WTC11 (cell line): ENCODE results near the gene CKAP2L. TPM values are rescaled to one million over a fixed set of nuclear protein-coding genes. Genes with fewer than 3 reads are reported as not detected.

Experiments used
- ATAC-seq: fragments of 200-7000 bp; cut with Tn5 transposase; 2 replicates; pipeline ENCODE4 v1.10.0; 2021; ENCODE audit warnings: mild to moderate bottlenecking, moderate library complexity
- CTCF ChIA-PET: fragments of 300-600 bp; sonication (Branson Sonifier 250); formaldehyde crosslinking; loops from one replicate; lab custom pipeline; 2021; ENCODE audit warnings: antibody characterized with exemption; lab: Charles Lee
- POLR2A ChIA-PET: fragments of 350-600 bp; sonication (Branson Sonifier 250); formaldehyde crosslinking; loops from one replicate; lab custom pipeline; 2021; ENCODE audit warnings: antibody characterized with exemption; lab: Charles Lee
- DNase-seq: peaks from one replicate; pipeline ENCODE4 v3.0.0; 2021; ENCODE audit warnings: low spot score
- H3K27ac Mint-ChIP-seq: 2 replicates; pipeline ENCODE4 v1.8.0; 2021; ENCODE audit warnings: mixed read lengths
- H3K27me3 Mint-ChIP-seq: 2 replicates; pipeline ENCODE4 v1.8.0; 2021; ENCODE audit warnings: low read depth, mild to moderate bottlenecking, moderate library complexity, mixed read lengths
- H3K36me3 Mint-ChIP-seq: 2 replicates; pipeline ENCODE4 v1.8.0; 2021; ENCODE audit warnings: mixed read lengths
- H3K4me1 Mint-ChIP-seq: 2 replicates; pipeline ENCODE4 v1.8.0; 2022; ENCODE audit warnings: mixed read lengths
- H3K4me3 Mint-ChIP-seq: 2 replicates; pipeline ENCODE4 v1.8.0; 2021; ENCODE audit warnings: mild to moderate bottlenecking, moderate library complexity, mixed read lengths
- H3K9me3 Mint-ChIP-seq: 2 replicates; pipeline ENCODE4 v1.8.0; 2021; ENCODE audit warnings: mixed read lengths
- ETV6 ChIP-seq: sonication (generic); formaldehyde crosslinking; IDR thresholded peaks from 2 replicates; pipeline ENCODE4 v1.8.1; 2022; ENCODE audit warnings: mild to moderate bottlenecking, missing genetic modification reagents
- FOXP1 ChIP-seq: sonication (generic); formaldehyde crosslinking; IDR thresholded peaks from 2 replicates; pipeline ENCODE4 v1.8.0; 2022; ENCODE audit warnings: missing genetic modification reagents, mild to moderate bottlenecking, moderate library complexity, borderline replicate concordance
- GABPB1 ChIP-seq: sonication (generic); formaldehyde crosslinking; IDR thresholded peaks from 2 replicates; pipeline ENCODE4 v1.8.1; 2023; ENCODE audit warnings: mild to moderate bottlenecking, missing genetic modification reagents
- IRF2 ChIP-seq: sonication (generic); formaldehyde crosslinking; IDR thresholded peaks from 2 replicates; pipeline ENCODE4 v1.8.0; 2022; ENCODE audit warnings: low read depth, missing genetic modification reagents, borderline replicate concordance
- MYBL2 ChIP-seq: sonication (generic); formaldehyde crosslinking; IDR thresholded peaks from 2 replicates; pipeline ENCODE4 v1.8.1; 2023; ENCODE audit warnings: mild to moderate bottlenecking, moderate library complexity, missing genetic modification reagents
- RELA ChIP-seq: sonication (generic); formaldehyde crosslinking; IDR thresholded peaks from 2 replicates; pipeline ENCODE4 v1.8.1; 2022; ENCODE audit warnings: missing genetic modification reagents, mild to moderate bottlenecking, borderline replicate concordance
- SP1 ChIP-seq: sonication (generic); formaldehyde crosslinking; conservative IDR thresholded peaks from 2 replicates; pipeline ENCODE4 v1.8.1; 2022; ENCODE audit warnings: missing genetic modification reagents
- TEAD1 ChIP-seq: sonication (generic); formaldehyde crosslinking; IDR thresholded peaks from 2 replicates; pipeline ENCODE4 v1.8.0; 2022; ENCODE audit warnings: mild to moderate bottlenecking, missing genetic modification reagents
- ZNF396 ChIP-seq: fragments of 250-450 bp; sonication (Bioruptor Pico); IDR thresholded peaks from 2 replicates; pipeline ENCODE4 v1.8.0; 2021; ENCODE audit warnings: mild to moderate bottlenecking, moderate library complexity, borderline replicate concordance
- total RNA-seq: library from RNA; stranded (reverse); gene quantifications from 3 replicates; pipeline ENCODE4 v1.2.3, GENCODE V29; 2021
- TF ChIP-seq, protein P1 (sequence below): sonication (generic); formaldehyde crosslinking; IDR thresholded peaks from 2 replicates; pipeline ENCODE4 v1.8.1; 2022; ENCODE audit warnings: low read depth, missing genetic modification reagents, borderline replicate concordance
- TF ChIP-seq, protein P2 (sequence below): fragments of 250-450 bp; sonication (Bioruptor Pico); IDR thresholded peaks from 2 replicates; pipeline ENCODE4 v1.8.0; 2021; ENCODE audit warnings: mild to moderate bottlenecking
- TF ChIP-seq, protein P3 (sequence below): fragments of 250-450 bp; sonication (Bioruptor Pico); IDR thresholded peaks from 2 replicates; pipeline ENCODE4 v1.9.0; 2021; ENCODE audit warnings: mild to moderate bottlenecking
- TF ChIP-seq, protein P4 (sequence below): sonication (generic); formaldehyde crosslinking; IDR thresholded peaks from 2 replicates; pipeline ENCODE4 v1.8.0; 2022; ENCODE audit warnings: mild to moderate bottlenecking, missing genetic modification reagents
- TF ChIP-seq, protein P5 (sequence below): fragments of 200-600 bp; IDR thresholded peaks from 2 replicates; pipeline ENCODE4 v1.8.0; 2022; ENCODE audit warnings: antibody characterized with exemption
- TF ChIP-seq, protein P6 (sequence below): sonication (generic); formaldehyde crosslinking; IDR thresholded peaks from 2 replicates; pipeline ENCODE4 v1.8.0; 2022; ENCODE audit warnings: mild to moderate bottlenecking, missing genetic modification reagents

CKAP2L gene
- total RNA-seq, 1 experiment from 2014 or later: 25.6 TPM

DNA sequence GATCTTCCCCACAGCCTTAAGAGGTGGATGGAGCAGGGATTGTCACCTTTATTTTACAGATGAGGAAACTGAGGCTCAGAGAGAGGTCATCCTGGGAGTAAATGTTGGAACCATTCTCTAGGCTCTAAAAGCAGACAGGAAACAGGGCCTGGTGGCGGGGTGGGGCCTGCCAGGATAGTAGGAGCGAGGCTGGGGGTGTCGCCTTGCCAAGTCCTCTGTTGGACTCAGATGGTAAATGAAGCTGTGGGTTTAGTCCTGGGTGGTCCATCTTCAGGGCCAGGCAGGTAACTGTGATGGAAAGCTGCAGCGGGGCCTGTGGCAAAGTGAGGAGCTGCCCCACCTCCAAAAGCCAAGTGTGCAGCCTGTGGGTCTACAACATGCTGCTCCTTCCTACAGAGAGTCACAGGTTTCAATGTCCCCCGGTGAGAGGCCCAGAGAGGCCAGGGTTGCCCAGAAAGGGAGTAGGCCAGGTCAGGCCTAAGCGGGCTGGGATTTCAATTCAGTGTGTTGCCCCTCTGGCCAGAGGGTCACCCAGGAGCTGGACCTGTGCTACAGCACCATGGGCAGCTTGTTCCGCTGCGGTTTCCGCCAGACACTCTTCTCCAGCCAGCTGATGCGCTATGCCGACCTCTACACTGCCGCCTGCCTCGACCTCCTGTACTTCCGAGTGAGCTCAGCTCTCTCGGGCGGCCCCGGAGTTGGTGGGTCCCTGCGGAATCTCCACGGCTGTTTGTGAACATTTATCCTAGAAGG lies 37.0 kb downstream of the CKAP2L start (continued):
- TF ChIP-seq, protein P1, sequence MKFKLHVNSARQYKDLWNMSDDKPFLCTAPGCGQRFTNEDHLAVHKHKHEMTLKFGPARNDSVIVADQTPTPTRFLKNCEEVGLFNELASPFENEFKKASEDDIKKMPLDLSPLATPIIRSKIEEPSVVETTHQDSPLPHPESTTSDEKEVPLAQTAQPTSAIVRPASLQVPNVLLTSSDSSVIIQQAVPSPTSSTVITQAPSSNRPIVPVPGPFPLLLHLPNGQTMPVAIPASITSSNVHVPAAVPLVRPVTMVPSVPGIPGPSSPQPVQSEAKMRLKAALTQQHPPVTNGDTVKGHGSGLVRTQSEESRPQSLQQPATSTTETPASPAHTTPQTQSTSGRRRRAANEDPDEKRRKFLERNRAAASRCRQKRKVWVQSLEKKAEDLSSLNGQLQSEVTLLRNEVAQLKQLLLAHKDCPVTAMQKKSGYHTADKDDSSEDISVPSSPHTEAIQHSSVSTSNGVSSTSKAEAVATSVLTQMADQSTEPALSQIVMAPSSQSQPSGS (CRISPR knock-in tag): no peak
- TF ChIP-seq, protein P2, sequence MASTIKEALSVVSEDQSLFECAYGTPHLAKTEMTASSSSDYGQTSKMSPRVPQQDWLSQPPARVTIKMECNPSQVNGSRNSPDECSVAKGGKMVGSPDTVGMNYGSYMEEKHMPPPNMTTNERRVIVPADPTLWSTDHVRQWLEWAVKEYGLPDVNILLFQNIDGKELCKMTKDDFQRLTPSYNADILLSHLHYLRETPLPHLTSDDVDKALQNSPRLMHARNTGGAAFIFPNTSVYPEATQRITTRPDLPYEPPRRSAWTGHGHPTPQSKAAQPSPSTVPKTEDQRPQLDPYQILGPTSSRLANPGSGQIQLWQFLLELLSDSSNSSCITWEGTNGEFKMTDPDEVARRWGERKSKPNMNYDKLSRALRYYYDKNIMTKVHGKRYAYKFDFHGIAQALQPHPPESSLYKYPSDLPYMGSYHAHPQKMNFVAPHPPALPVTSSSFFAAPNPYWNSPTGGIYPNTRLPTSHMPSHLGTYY (CRISPR knock-in tag): no peak
- TF ChIP-seq RELA (CRISPR knock-in tag) (no peak), IRF2 (CRISPR knock-in tag) (no peak)
- TF ChIP-seq, protein P3, sequence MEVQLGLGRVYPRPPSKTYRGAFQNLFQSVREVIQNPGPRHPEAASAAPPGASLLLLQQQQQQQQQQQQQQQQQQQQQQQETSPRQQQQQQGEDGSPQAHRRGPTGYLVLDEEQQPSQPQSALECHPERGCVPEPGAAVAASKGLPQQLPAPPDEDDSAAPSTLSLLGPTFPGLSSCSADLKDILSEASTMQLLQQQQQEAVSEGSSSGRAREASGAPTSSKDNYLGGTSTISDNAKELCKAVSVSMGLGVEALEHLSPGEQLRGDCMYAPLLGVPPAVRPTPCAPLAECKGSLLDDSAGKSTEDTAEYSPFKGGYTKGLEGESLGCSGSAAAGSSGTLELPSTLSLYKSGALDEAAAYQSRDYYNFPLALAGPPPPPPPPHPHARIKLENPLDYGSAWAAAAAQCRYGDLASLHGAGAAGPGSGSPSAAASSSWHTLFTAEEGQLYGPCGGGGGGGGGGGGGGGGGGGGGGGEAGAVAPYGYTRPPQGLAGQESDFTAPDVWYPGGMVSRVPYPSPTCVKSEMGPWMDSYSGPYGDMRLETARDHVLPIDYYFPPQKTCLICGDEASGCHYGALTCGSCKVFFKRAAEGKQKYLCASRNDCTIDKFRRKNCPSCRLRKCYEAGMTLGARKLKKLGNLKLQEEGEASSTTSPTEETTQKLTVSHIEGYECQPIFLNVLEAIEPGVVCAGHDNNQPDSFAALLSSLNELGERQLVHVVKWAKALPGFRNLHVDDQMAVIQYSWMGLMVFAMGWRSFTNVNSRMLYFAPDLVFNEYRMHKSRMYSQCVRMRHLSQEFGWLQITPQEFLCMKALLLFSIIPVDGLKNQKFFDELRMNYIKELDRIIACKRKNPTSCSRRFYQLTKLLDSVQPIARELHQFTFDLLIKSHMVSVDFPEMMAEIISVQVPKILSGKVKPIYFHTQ (CRISPR knock-in tag): no peak
- TF ChIP-seq, protein P4, sequence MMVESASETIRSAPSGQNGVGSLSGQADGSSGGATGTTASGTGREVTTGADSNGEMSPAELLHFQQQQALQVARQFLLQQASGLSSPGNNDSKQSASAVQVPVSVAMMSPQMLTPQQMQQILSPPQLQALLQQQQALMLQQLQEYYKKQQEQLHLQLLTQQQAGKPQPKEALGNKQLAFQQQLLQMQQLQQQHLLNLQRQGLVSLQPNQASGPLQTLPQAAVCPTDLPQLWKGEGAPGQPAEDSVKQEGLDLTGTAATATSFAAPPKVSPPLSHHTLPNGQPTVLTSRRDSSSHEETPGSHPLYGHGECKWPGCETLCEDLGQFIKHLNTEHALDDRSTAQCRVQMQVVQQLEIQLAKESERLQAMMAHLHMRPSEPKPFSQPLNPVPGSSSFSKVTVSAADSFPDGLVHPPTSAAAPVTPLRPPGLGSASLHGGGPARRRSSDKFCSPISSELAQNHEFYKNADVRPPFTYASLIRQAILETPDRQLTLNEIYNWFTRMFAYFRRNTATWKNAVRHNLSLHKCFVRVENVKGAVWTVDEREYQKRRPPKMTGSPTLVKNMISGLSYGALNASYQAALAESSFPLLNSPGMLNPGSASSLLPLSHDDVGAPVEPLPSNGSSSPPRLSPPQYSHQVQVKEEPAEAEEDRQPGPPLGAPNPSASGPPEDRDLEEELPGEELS (CRISPR knock-in tag): no peak

DNA sequence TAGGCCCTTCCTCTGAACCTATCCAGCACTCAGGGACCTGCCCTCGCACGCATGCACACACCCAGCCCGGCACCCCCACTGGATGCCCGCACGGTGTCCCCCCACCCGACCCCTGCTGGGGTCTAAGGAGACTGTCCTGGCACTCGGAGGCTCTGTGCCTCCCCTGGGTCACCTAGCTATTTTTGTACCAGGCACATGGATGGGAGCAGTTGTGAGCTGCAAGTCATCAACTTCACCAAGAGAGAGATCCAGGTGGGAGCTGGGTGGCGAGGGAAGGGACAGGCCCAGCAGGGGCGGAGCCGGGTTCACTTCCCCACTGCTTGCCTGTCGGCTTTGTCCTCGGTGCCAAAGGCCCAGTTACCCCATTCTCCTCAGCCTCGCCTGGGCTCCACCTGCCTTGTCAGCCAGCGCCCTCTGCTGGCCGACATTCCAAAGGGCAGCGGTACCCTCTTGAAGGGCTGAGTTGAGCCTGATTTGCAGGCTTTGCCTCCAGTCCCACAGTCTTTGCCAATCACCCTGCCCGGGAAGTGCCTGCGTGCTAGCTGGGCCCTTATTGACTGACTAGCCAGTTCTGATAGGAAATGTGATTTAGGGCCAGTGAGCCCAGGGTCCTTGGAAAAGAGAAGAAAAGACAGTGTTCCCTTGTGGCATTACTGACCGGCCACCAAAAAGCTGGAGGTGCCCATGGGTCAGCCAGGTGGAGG lies 37.8 kb downstream of the CKAP2L start:
- Mint-ChIP-seq H3K27ac (no peak overlapping the region), H3K27me3 (no peaks in the 10 kb centered on the region), H3K9me3 (no peaks in the 10 kb centered on the region), H3K4me3 (no peak overlapping the region), H3K36me3 (no peaks in the 10 kb centered on the region), H3K4me1 (peaks cover 8% of the 10 kb centered on the region; the same call in 1 of the 2 replicates)
- ATAC-seq (peak; percentile 93), DNase-seq (peak; percentile 95)
- POLR2A ChIA-PET: no interaction called here
- CTCF ChIA-PET: interaction anchor here (0.7 to 8.7 kb wide), 33 partner anchors 12 to 233 kb away, joined by 3 to 143 read pairs (median 5); partner anchors contain the start of genes CHCHD5 and SLC20A1
- no peak for TF ChIP-seq MYBL2 (CRISPR knock-in tag)
- TF ChIP-seq GABPB1 (CRISPR knock-in tag): 0 out of 2 replicates have a peak, but pooled peaks have one; percentile 24
- TF ChIP-seq FOXP1 (CRISPR knock-in tag): 0 out of 2 replicates have a peak, but pooled peaks have one; percentile 33
- peak; percentile 58; the same call in 1 of the 2 replicates for TF ChIP-seq ETV6
- TF ChIP-seq ZNF396 (CRISPR knock-in tag): no peak
- TF ChIP-seq, protein P5, sequence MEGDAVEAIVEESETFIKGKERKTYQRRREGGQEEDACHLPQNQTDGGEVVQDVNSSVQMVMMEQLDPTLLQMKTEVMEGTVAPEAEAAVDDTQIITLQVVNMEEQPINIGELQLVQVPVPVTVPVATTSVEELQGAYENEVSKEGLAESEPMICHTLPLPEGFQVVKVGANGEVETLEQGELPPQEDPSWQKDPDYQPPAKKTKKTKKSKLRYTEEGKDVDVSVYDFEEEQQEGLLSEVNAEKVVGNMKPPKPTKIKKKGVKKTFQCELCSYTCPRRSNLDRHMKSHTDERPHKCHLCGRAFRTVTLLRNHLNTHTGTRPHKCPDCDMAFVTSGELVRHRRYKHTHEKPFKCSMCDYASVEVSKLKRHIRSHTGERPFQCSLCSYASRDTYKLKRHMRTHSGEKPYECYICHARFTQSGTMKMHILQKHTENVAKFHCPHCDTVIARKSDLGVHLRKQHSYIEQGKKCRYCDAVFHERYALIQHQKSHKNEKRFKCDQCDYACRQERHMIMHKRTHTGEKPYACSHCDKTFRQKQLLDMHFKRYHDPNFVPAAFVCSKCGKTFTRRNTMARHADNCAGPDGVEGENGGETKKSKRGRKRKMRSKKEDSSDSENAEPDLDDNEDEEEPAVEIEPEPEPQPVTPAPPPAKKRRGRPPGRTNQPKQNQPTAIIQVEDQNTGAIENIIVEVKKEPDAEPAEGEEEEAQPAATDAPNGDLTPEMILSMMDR: peak; percentile 87
- TF ChIP-seq, protein P6, sequence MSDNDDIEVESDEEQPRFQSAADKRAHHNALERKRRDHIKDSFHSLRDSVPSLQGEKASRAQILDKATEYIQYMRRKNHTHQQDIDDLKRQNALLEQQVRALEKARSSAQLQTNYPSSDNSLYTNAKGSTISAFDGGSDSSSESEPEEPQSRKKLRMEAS (CRISPR knock-in tag): 0 out of 2 replicates have a peak, but pooled peaks have one; percentile 59
- TF ChIP-seq SP1 (CRISPR knock-in tag): peak; percentile 56; the same call in 1 of the 2 replicates
- TF ChIP-seq TEAD1 (CRISPR knock-in tag): peak; percentile 46; the same call in 1 of the 2 replicates
